Measurements from ENCODE around the gene ERFL.
A peak's percentile ranks its signal among the peaks of the same experiment; 100 is the strongest.
"Not testable (repeated sequence)": the region's sequence is repeated elsewhere in the genome, so short reads cannot be mapped to it uniquely, and the experiment has no call there.

The ERFL gene

DNA sequence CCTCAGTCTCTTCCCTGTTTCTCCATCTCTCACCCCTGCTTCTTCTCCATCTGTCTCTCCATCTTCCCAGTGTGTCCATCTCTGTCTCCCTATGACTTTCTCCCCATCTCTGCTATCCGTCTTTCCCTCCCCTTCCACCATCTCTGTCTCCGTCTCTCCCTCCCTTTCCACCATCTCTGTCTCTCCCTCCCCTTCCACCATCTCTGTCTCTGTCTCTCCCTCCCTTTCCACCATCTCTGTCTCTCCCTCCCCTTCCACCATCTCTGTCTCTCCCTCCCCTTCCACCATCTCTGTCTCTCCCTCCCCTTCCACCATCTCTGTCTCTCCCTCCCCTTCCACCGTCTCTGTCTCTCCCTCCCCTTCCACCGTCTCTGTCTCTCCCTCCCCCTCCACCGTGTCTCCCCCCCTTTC lies 13.8 kb downstream of the ERFL start:
- not testable (repeated sequence) for ATAC-seq; H3K4me3 Mint-ChIP-seq; DNase-seq (ENCODE audit: low spot score in 2 of 2); H3K27ac Mint-ChIP-seq; H3K9me3 Mint-ChIP-seq
- Mint-ChIP-seq H3K4me1 (peaks cover 39% of the 10 kb centered on the region), H3K36me3 (peaks cover 36% of the 10 kb centered on the region)

DNA sequence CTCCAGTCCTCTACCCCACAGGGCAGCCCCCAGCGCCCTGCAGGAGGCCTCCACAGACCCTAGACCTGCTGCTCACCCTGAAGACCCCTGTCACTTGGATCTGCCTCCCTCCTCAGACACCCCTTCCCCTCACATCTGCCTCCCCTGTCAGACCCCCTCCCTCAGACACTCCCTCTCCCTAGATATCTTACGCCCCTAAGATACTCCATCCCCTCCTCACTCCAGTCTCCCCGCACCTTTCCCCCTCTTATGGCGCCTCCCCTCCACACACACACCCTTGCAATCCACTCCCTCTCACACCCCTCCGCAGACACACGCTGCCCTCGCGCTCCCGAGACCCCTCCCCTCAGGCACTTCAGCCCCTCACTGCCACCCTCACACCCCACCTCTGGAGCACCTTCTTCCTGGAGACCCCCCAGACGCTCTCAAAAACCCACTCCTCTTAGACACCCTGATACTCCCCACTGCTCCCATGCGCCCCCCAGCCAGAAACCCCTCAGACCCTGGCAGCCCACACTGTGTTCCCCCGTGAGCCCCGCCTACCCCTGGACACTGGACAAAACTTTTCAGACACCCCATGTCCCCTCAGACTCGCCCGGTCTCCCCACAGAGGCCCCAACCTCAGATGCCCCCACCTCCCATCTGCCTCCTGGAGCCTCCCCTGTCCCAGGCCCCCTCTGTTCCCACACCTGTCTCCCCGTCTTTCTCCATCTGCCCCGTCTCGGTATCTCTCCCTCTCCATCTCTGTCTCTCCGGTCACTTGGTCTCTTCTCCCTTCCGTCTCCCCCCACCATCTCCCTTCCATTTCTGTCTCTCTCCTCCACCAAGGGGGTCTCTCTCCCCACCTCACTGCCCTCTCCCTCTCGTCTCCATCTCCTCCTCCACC lies 14.5 kb downstream of the ERFL start:
- no peak overlapping the region for H3K4me3 Mint-ChIP-seq
- peaks cover 42% of the 10 kb centered on the region for H3K36me3 Mint-ChIP-seq
- H3K27ac Mint-ChIP-seq = no peak overlapping the region
- H3K4me1 Mint-ChIP-seq = peaks cover 39% of the 10 kb centered on the region
- no peaks in the 10 kb centered on the region for H3K9me3 Mint-ChIP-seq
- ATAC-seq (peak; percentile 2), DNase-seq (ENCODE audit: low spot score in 2 of 2) (no peak)

GRCh38 chr19:41912899-41913537 lies 15.2 kb downstream of the ERFL start:
- peaks cover 49% of the 10 kb centered on the region for H3K36me3 Mint-ChIP-seq
- no peaks in the 10 kb centered on the region for H3K9me3 Mint-ChIP-seq
- no peak for DNase-seq (ENCODE audit: low spot score in 2 of 2)
- no peak overlapping the region for H3K4me3 Mint-ChIP-seq
- H3K4me1 Mint-ChIP-seq = peaks cover 39% of the 10 kb centered on the region
- ATAC-seq = peak; percentile 29
- peak overlapping the region; percentile 82 for H3K27ac Mint-ChIP-seq

GRCh38 chr19:41911889-41912731 lies 16.1 kb downstream of the ERFL start:
- peaks cover 39% of the 10 kb centered on the region for H3K4me1 Mint-ChIP-seq
- H3K27ac Mint-ChIP-seq = peak overlapping the region; percentile 82
- ATAC-seq (no peak), DNase-seq (ENCODE audit: low spot score in 2 of 2) (no peak)
- peaks cover 54% of the 10 kb centered on the region for H3K36me3 Mint-ChIP-seq
- no peaks in the 10 kb centered on the region for H3K9me3 Mint-ChIP-seq
- no peak overlapping the region for H3K4me3 Mint-ChIP-seq

- ATAC-seq (peak; percentile 33), DNase-seq (ENCODE audit: low spot score in 2 of 2) (no peak)
- peaks cover 63% of the 10 kb centered on the region for H3K36me3 Mint-ChIP-seq
- H3K27ac Mint-ChIP-seq = peak overlapping the region; percentile 82
- H3K4me3 Mint-ChIP-seq = no peak overlapping the region
- no peaks in the 10 kb centered on the region for H3K9me3 Mint-ChIP-seq
- H3K4me1 Mint-ChIP-seq = peaks cover 48% of the 10 kb centered on the region
Measured at GRCh38 chr19:41910992-41911888, 17.0 kb downstream of the ERFL start.

DNA sequence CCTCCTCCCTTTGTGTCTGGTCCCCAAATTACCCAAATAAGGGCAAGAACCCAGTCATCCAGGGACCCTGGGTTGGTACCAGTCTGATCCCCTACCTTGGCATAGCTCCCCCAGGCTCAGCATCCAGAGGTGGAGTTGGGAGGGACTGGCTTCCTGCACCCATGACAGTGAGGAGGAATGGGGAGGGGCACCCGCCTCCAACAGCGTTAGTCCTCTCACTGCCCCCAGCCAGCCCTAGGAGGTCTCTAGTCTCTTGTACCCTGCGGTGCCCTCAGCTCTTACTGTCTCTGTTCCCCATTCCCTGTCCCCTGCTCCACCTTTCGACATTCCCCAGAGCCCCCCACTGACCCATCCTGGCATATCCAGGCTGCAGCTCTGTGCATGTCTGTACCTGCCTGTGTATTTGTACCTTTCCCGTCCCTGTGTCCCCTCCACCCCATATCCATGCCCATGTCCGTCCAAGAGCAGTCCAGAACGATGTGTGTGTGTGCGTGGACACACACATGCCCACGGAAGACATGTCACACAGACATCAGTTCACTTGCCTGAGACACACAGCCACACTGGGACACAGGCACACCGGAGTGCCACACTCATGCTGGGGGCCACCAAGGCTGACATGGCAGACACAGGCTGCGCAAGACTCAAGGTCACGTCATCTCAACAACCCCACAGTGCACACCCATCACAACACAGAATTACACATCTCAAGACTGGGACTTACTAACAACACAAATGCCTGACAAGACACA lies 17.8 kb downstream of the ERFL start:
- Mint-ChIP-seq H3K27ac (peak overlapping the region; percentile 82), H3K4me3 (no peak overlapping the region), H3K9me3 (no peaks in the 10 kb centered on the region), H3K36me3 (peaks cover 71% of the 10 kb centered on the region), H3K4me1 (peaks cover 53% of the 10 kb centered on the region)
- no peak for DNase-seq (ENCODE audit: low spot score in 2 of 2)
- ATAC-seq = peak; percentile 6

DNA sequence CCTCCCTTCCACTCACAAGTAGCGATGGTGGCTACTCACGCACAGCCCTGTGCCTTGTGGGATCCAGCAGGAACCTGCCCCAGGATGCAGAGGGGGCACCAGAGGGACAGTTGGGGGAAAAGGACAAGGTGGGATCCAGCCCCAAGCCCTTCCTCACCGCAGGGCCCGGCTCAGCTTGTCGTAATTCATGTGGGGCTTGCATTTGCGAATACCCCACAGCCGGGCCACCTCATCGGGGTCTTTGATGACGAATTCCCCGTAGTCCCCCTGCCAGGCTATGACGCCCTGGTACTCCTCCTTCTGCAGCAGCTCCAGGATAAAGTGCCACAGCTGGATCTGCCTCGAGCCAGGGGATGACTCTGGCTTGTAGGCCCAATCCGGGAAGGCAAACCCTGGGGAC lies 18.5 kb downstream of the ERFL start:
- peak overlapping the region; percentile 82 for H3K27ac Mint-ChIP-seq
- peaks cover 78% of the 10 kb centered on the region for H3K36me3 Mint-ChIP-seq
- no peak for ATAC-seq
- no peak overlapping the region for H3K4me3 Mint-ChIP-seq
- H3K9me3 Mint-ChIP-seq = no peaks in the 10 kb centered on the region
- DNase-seq (ENCODE audit: low spot score in 2 of 2) = no peak
- peaks cover 59% of the 10 kb centered on the region for H3K4me1 Mint-ChIP-seq

GRCh38 chr19:41908724-41909464 lies 19.4 kb downstream of the ERFL start:
- DNase-seq (ENCODE audit: low spot score in 2 of 2) (no peak), ATAC-seq (no peak)
- Mint-ChIP-seq H3K4me3 (no peak overlapping the region), H3K9me3 (no peaks in the 10 kb centered on the region), H3K36me3 (peaks cover 87% of the 10 kb centered on the region), H3K4me1 (peaks cover 60% of the 10 kb centered on the region), H3K27ac (peak overlapping the region; percentile 29)

- Mint-ChIP-seq H3K27ac (no peak overlapping the region), H3K4me3 (no peak overlapping the region), H3K36me3 (peaks cover 89% of the 10 kb centered on the region), H3K9me3 (no peaks in the 10 kb centered on the region), H3K4me1 (peaks cover 53% of the 10 kb centered on the region)
- no peak for ATAC-seq
- no peak for DNase-seq (ENCODE audit: low spot score in 2 of 2)
Measured at GRCh38 chr19:41907994-41908615, 20.1 kb downstream of the ERFL start.

- DNase-seq (ENCODE audit: low spot score in 2 of 2) (no peak), ATAC-seq (no peak)
- H3K36me3 Mint-ChIP-seq = peaks cover 92% of the 10 kb centered on the region
- H3K4me1 Mint-ChIP-seq = peaks cover 48% of the 10 kb centered on the region
- H3K4me3 Mint-ChIP-seq = no peak overlapping the region
- H3K27ac Mint-ChIP-seq = peak overlapping the region; percentile 77
- no peaks in the 10 kb centered on the region for H3K9me3 Mint-ChIP-seq
Measured at GRCh38 chr19:41906916-41907680, 21.2 kb downstream of the ERFL start.

DNA sequence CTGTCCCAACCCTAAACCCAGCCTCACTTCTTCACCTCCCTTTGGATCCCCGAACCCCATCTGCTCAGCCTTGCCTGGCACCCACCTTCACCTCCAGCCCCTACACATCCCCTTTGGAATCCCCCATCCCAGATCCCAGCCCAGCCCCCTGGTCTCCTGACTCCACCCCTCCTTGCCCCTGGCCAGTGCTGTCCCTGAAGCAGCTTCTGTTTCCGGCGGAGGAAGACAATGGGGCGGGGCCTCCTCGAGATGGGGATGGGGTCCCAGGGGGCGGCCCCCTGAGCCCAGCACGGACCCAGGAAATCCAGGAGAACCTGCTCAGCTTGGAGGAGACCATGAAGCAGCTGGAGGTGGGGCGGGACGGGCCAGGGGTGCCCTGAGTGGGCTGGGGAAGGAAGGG lies 22.0 kb downstream of the ERFL start:
- no peaks in the 10 kb centered on the region for H3K9me3 Mint-ChIP-seq
- no peak overlapping the region for H3K4me3 Mint-ChIP-seq
- H3K4me1 Mint-ChIP-seq = peaks cover 40% of the 10 kb centered on the region
- peaks cover 94% of the 10 kb centered on the region for H3K36me3 Mint-ChIP-seq
- ATAC-seq (no peak), DNase-seq (ENCODE audit: low spot score in 2 of 2) (no peak)
- H3K27ac Mint-ChIP-seq = peak overlapping the region; percentile 77

- peaks cover 94% of the 10 kb centered on the region for H3K36me3 Mint-ChIP-seq
- H3K4me3 Mint-ChIP-seq = no peak overlapping the region
- DNase-seq (ENCODE audit: low spot score in 2 of 2) = no peak
- no peak for ATAC-seq
- no peaks in the 10 kb centered on the region for H3K9me3 Mint-ChIP-seq
- H3K4me1 Mint-ChIP-seq = peaks cover 32% of the 10 kb centered on the region
- peak overlapping the region; percentile 77 for H3K27ac Mint-ChIP-seq
Measured at GRCh38 chr19:41905273-41906002, 22.8 kb downstream of the ERFL start.
